HG02884 (cell line): Measurements from ENCODE around the gene MPST.
"Not testable (repeated sequence)": the region's sequence is repeated elsewhere in the genome, so short reads cannot be mapped to it uniquely, and the experiment has no call there.

Experiments used
- ATAC-seq: cut with Tn5 transposase; IDR thresholded peaks from one replicate; pipeline ENCODE4 v1.9.1; 2021; ENCODE audit warnings: mild to moderate bottlenecking, moderate library complexity; ENCODE audit not compliant: unreplicated experiment

MPST gene

DNA sequence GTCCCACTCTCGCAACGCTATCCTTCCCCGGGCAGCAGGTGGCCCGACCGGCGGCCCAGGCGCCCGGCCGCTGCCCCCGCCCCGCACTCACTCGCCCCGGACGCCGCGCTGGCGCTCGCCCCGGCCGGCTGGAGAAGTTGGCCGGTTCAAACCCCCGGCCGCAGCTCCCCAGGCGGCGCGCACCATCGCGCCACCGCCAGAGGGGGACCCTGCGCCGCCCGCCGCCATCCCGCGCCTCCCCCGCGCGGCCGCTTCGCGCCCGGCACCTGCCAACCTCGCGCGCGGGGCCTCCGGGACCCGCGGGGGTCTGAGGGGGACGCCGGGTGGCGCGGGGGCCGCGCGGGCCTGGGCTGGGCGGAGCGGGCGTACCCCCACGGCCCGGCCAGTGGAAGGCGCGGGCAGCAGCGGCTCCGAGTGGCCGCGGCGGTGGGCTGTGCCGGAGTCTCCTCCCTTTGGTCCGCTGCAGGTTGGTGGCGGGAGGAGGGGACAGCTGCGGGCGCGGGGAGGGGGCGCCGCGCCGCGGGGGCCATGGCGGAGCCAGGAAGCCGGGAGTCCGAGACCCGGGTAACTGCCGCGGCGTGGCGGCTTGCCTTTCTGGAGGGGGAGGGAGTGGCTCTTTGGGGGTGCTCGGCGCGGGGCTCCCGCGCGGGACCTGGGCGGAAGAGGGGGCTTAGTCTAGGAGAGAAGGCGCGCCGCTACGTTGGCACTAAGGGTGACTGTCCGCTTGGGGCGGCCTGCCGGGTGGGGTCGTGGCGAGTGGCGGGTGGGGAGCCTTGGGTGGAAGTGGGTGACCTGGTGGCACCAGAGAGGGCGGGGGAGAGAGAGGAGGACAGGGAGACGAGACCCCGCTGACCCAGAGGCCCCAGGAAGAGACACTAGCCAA, at the start of gene MPST, which contains the start of gene TST:
MPST (plus strand) TSS at position 434 of the 883 bp plus-strand sequence; CDS start at position 529, 95 bp downstream.
TST (minus strand) TSS at position 139 of the 883 bp plus-strand sequence. CDS start 715 bp downstream, outside the sequence.
- ATAC-seq, result no peak

DNA sequence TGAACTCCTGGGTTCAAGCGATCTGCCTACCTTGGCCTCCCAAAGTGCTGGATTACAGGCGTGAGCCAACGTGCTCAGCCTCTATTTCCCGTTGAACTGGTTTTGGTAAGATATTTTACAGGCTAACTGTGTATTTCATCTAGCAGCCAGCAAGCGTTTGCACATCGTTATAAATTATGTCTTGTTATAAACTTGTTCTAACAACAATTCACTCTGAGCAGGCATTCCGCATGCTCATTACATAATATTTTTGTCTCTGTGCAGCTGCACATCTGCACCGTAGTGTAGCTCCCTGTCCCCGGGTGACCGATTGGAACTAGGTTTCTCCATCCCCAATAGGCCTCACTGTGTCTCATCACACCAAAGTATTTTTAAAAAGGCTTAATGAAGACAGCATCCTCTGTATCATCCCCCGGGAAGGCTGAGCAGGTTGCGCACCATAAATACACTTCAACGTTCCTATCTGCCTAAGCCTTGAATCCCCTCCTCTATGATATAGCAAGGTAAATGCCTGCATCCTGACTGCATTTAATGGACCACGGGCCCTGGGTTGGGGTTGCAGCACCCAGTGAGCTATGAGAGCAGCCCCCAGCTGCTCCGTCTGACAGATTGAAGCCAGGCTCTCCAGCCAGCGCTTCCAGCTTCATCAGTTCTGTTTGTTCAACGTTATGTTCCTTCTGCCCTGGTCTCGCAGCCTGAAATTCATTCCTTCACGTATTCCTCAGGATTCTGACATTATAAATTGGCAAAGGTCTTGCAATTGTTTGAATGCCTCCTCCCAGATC, 48.0 kb upstream of the MPST start:
- ATAC-seq, result no peak

DNA sequence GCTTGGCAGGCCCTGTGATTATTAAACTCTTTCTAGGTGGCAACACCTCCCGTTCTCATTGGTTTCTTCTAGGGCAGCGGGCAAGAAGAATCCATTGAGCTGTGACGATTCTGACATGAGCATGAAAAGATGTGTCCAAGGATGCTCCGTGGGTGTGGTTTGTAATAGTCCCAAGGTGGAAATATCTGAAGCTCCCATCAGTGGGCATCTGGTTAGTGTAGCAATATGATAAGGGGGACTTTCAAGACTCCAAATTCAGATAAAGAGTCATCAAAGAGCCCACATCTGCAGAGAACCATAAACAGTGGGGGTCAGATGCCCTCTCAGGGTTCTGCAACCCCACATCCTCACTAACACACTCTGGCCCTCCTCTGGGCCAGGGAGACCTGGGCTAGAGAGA, 42.9 kb upstream of the MPST start:
- ATAC-seq, result no peak

DNA sequence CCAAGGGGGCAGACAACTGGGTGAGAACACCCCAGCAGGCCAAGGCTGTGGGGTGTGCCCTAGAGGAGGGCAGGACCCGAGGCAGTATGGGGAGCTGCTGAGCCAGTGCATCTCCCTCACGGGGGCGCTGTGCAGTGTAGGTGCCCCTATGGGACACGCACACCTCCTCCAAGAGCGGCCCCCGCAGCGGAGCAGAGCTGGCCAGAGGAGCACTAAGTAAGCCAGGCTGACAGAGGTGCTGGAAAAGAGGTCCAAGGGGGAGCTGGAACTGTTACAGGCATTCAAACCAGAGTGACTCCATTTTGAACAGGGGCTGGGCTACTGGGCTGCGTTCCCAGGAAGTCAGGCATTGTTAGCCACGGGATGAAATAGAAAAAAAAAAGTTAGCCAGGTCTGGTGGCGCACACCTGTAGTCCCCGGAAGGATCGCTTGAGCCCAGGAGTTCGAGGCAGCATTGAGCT, 42.1 kb upstream of the MPST start:
- ATAC-seq, result no peak

- ATAC-seq, result no peak
Measured at GRCh38 chr22:36977947-36978660, 41.4 kb upstream of the MPST start.

- ATAC-seq, result no peak
Measured at GRCh38 chr22:36979016-36979910, 40.3 kb upstream of the MPST start.

DNA sequence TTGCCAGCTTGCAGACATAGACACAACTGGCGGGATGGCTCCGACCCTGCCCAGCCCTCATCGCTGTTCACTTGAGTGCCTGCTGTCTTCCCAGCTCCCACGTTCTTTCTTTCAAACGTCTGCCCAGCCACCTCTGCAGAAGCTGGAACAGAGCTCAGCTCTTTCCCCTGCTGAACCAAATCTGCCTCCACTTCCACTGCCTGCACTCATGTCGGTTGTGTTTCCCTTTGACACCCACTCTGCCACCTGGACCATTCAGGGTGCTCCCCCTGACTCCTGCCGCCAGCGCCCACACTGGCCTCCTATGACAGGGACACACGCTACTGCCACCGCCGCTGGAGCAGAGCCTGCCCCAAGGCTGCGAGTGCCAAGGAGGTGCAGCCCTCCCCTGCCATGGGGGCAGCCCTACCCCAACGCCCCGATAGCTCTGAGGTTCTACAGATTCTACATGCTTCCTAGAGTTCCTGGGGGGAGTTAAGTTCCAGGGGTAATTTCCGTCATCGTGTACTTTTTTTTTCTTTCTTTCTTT, 38.2 kb upstream of the MPST start:
- no peak for ATAC-seq

DNA sequence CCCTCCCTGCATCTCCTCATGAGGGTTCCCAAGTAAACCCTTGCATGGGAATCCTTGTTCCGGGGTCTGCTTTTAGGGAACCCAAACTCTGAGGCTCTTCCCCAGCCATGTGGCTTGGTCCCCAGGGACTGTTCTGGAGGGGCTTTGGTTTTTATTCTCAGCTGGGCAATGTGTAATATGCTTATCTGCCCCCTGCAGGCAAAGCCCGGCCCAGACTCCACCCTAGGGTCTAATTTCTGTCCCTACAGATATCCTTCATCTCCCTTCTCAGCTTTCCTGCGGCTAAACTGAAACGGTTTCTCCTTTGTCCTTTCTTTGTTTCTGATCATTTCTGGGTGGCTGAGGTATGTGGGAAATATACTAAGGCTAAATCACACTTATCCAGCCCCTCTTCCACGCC, 37.4 kb upstream of the MPST start:
- no peak for ATAC-seq

DNA sequence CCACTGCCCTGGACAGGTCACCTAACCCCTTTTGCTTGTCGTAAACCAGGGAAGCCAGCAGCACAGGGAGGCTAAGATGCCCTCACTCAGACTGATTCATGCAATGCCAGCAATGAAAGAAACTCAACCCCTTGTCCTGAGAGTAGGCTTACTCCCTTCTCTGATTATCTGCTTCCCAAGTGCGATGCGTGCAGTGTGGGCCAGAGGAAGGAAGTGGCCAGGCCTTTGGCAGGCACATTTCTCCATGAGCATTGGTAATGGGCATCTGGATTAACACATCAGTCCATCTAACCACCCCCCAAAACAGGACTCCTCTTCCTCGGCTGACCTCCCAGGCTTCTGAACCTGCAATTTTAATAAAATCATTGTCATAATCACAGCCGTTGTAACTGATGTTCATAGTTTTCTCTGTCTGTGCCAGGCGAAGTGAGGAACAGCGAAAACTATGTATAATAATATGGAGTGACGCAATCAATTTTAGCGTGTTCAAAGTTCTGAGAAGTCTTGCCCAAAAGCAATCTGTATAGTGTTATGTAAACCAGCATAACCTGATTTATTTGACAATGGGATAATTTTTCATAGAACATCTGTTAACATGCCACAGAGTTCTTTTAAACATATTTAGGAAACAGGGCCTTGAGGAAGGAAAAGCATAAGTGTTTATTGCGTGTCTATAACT, 34.2 kb upstream of the MPST start:
- no peak for ATAC-seq

DNA sequence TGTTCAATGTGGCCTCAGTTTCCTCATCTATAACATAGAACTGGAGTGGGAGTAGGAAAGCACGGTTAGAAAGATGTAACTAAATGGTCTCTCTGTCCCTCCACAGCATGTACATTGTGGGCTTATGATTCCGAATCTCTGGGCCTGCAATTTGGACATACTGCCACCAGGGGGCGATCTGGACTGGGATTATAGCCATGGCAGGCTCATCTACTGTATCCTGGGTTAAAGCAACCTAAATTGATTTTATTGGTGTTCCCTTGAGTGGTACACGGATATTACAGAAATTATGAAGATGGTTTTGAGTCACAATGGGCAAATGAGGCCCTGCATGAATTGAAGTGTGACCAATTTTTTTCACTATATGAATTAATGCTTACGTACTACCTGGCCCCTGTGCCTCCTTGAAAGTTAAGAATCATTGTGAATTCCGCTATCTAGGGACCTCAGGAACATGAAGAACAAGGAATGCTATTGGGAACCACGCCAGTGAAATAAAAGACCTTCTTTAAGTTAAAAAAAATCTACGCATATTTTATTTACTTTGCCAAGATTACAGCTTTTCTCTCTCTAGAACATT, 33.2 kb upstream of the MPST start:
- ATAC-seq, result no peak

DNA sequence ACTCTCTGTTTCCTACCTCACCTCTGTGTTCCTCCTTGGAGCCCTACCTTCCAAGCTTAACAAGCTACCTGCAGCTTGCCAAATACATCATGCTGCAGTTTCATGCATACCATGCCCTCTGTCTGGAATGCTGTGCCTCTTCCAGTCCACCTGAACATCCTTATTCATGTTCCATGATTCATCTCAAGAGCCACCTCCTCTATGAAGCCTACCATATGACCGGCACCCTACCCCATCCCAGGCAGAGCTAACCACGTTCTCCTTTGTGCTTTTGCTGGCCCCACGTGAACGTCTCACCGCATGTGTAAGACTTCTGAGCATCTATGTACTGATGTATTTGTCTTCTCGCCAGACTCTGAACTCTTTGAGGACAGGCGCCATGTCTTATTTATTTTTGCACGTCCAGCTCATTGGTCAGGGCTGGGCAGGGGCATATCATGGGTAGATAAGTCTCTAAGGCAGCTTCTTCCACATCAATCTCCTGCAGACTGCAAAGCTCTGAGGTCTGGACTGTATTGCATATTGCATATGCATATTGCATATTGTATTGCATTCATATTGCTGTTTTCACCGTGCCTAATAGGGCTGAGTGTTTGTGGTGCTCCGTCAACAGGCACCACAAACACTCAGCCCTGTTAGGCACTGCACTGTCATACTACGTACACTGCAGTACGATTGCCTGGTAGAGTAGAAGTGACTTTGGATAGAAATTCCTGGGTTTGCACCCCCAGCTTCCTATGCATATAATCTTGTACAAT, 31.3 kb upstream of the MPST start:
- no peak for ATAC-seq

- ATAC-seq, result not testable (repeated sequence)
Measured at GRCh38 chr22:36989012-36989411, 30.5 kb upstream of the MPST start.

DNA sequence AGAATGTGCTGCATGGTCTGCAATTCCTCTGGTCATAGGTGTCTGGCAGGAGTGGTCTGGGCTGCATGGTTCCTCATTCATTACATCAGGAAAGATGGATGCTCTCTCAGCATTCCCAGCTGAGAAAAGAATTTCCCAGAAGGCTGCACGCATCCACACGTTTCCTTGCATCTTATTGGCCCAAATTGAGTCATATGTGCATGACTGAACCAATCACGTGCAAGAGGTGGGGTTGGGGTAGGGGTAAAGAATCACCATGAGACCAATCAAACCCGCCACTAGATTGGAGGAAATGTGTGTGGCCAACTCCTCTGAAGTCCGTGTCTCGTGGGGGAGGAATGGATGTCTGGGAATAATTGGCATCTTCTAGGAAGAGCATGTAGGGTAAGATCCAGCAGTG, 29.1 kb upstream of the MPST start:
- no peak for ATAC-seq

DNA sequence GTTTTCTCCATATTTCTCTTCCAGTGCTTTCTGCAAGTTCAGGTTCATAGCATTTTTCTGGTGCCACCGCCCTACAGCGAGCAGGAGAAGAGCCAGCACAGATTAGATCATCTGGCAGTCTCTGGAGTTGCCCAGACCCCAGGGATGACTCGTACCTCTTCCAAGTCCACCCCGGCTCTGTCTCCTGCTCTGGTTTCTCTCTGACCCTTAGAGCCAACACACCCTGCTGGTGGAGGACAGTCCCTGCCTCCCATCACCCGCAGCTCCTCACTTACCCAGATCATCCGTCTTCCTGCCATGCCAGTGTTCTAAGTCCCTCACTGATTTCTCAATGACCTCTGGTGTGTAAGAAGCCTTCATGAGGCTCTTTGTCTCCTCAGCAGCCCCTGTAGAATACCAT, 28.3 kb upstream of the MPST start:
- no peak for ATAC-seq

DNA sequence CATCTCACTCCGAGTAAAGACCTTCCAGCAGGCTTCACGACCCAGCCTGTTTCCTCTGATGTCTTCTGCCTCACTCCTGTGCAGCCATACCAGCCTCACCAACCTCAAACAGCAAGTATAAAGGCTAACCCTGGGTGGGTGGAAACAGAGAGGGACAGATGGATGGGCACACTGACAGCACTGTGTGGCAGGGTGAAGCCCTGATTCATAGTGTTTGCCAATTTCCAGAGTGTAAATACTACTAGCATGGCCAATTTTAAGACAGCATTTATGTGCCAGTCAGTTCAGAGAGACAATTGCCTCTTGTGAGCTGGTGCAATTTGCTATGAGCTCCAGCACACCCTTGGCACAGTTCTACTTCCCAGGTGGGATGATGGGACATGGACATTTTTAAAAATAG, 21.8 kb upstream of the MPST start:
- no peak for ATAC-seq

DNA sequence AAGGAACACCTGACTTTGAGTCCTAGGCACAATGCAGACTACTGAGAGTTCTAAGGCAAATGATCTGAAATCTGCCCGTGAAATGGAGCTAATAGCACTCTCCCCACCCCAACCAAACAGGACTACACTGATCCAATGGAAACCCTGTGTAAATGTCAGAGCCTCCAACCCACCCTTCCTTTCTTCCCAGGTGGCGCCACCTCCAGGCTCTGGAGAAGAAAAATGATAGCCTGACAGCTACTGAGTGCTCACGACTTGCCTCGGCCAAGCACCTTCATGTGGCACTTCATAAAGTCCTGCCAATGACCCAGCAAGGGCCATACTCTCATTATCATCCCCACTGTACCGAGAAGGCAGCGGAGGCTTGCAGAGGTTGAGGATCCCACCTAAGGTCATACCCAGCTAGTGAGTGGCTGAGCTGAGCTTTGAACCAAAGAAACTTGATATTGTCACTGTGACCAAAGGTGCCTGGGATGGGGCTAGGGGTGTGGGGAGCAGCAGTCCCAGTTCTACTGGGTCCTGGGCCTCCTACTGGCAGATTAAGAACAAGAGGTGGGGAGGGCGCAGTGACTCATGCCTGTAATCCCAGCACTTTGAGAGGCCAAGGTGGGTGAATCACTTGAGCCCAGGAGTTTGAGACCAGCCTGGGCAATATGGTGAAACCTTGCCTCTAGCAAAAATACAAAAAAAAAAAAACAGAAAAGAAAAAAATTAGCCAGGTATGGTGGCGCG, 20.8 kb upstream of the MPST start:
- ATAC-seq, result no peak

DNA sequence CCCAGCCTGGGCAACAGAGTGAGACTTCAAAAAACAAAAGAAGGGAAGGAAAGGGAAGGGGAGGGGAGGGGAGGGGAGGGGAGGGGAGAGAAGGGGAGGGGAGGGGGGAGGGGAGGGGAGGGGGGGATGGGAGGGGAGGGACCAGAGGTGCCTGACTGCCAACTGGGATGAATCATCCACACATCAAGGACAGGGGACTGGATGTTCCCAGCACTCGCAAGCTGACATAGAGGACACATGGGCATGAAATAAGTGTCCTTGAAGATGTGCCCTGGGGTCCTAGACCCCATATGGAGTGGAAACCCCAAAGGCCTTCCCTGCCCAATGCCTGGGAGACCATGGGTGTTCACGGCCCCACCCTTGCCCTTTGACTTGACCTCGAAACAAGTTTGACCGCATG, 20.1 kb upstream of the MPST start:
- ATAC-seq, result no peak
